AG10803 (cell line): ENCODE measurements around the gene CSRNP3.
"Not testable (repeated sequence)": the region's sequence is repeated elsewhere in the genome, so short reads cannot be mapped to it uniquely, and the experiment has no call there.

Experiments
- DNase-seq: peaks from one replicate; pipeline ENCODE4 v3.0.0; 2010; ENCODE audit warnings: low read depth
- H3K4me3 ChIP-seq: 2 replicates; pipeline ENCODE4 v1.5.1; 2011; ENCODE audit warnings: mild to moderate bottlenecking, low read length, control low read depth
- CTCF ChIP-seq: conservative IDR thresholded peaks from 2 replicates; pipeline ENCODE4 v1.5.1; 2011; ENCODE audit warnings: mild to moderate bottlenecking, low read length, control low read depth, inconsistent platforms

Gene CSRNP3

GRCh38 chr2:165648801-165649200 lies 179.3 kb downstream of the CSRNP3 start:
- TF ChIP-seq CTCF, result no peak
- no peak overlapping the region for H3K4me3 ChIP-seq
- DNase-seq, result no peak

- DNase-seq, result no peak
- no peak for TF ChIP-seq CTCF
- no peak overlapping the region for H3K4me3 ChIP-seq
Observed at GRCh38 chr2:165651233-165651632, 181.7 kb downstream of the CSRNP3 start.

- H3K4me3 ChIP-seq, result no peak overlapping the region
- TF ChIP-seq CTCF, result no peak
- no peak for DNase-seq
Observed at GRCh38 chr2:165655661-165656060, 186.2 kb downstream of the CSRNP3 start.

- H3K4me3 ChIP-seq, result no peak overlapping the region
- no peak for TF ChIP-seq CTCF
- no peak for DNase-seq
Observed at GRCh38 chr2:165660361-165660760, 190.9 kb downstream of the CSRNP3 start.

- H3K4me3 ChIP-seq, result no peak overlapping the region
- DNase-seq, result no peak
- no peak for TF ChIP-seq CTCF
Observed at GRCh38 chr2:165662720-165663119, 193.2 kb downstream of the CSRNP3 start.

- no peak for DNase-seq
- no peak overlapping the region for H3K4me3 ChIP-seq
- no peak for TF ChIP-seq CTCF
Observed at GRCh38 chr2:165665614-165666013, 196.1 kb downstream of the CSRNP3 start.

- not testable (repeated sequence) for DNase-seq, H3K4me3 ChIP-seq
Observed at GRCh38 chr2:165666073-165666472, 196.6 kb downstream of the CSRNP3 start.

GRCh38 chr2:165666605-165667004 lies 197.1 kb downstream of the CSRNP3 start:
- TF ChIP-seq CTCF, result no peak
- DNase-seq, result no peak
- no peak overlapping the region for H3K4me3 ChIP-seq
